Fibroblast of the aortic adventitia (primary cell): ENCODE measurements around the gene CHST3. TPM values are rescaled to one million over a fixed set of nuclear protein-coding genes. Genes with fewer than 3 reads are reported as not detected.
"Not testable (repeated sequence)": the region's sequence is repeated elsewhere in the genome, so short reads cannot be mapped to it uniquely, and the experiment has no call there.

Experiments used
- DNase-seq: peaks from one replicate; pipeline ENCODE4 v3.0.0-alpha.2; 2010; ENCODE audit warnings: low read depth
- H3K4me3 ChIP-seq: 2 replicates; pipeline ENCODE4 v1.5.1; 2011; ENCODE audit warnings: low read depth, mild to moderate bottlenecking, control low read depth, low read length, moderate library complexity
- CTCF ChIP-seq: IDR thresholded peaks from 2 replicates; pipeline ENCODE4 v1.5.1; 2011; ENCODE audit warnings: mild to moderate bottlenecking, low read length, control low read depth, inconsistent platforms; ENCODE audit not compliant: insufficient read depth
- total RNA-seq: library from RNA; depleted of rRNA; stranded (reverse); fragments of >200 nt; gene quantifications from 2 replicates; pipeline ENCODE4 v1.2.3, GENCODE V29; 2012; ENCODE audit warnings: low replicate concordance

CHST3 gene
- total RNA-seq, 1 donor: 19.3 TPM

GRCh38 chr10:71961831-71962230 lies 2.4 kb upstream of the CHST3 start:
- no peak for TF ChIP-seq CTCF
- no peak for DNase-seq
- no peak overlapping the region for H3K4me3 ChIP-seq

- TF ChIP-seq CTCF: no peak
- no peak overlapping the region for H3K4me3 ChIP-seq
- no peak for DNase-seq
Measured at GRCh38 chr10:71962901-71963300, 1.3 kb upstream of the CHST3 start.

GRCh38 chr10:71963351-71964097 lies 671 bp upstream of the CHST3 start:
- peak; percentile 61 for DNase-seq
- no peak for TF ChIP-seq CTCF
- peak overlapping the region; percentile 98 for H3K4me3 ChIP-seq

GRCh38 chr10:71964743-71965515 lies 734 bp downstream of the CHST3 start:
- H3K4me3 ChIP-seq: peak overlapping the region; percentile 98
- peak; percentile 80 for DNase-seq
- no peak for TF ChIP-seq CTCF

GRCh38 chr10:71965623-71966022 lies 1.4 kb downstream of the CHST3 start:
- TF ChIP-seq CTCF: no peak
- DNase-seq: no peak
- H3K4me3 ChIP-seq: peak overlapping the region; percentile 98

- no peak for TF ChIP-seq CTCF
- peak; percentile 39 for DNase-seq
- peak overlapping the region; percentile 98 for H3K4me3 ChIP-seq
Measured at GRCh38 chr10:71966046-71967004, 2.1 kb downstream of the CHST3 start.

GRCh38 chr10:71967958-71968357 lies 3.8 kb downstream of the CHST3 start:
- not testable (repeated sequence) for DNase-seq, H3K4me3 ChIP-seq
